Measurements from ENCODE around the gene MORN4.

DNA sequence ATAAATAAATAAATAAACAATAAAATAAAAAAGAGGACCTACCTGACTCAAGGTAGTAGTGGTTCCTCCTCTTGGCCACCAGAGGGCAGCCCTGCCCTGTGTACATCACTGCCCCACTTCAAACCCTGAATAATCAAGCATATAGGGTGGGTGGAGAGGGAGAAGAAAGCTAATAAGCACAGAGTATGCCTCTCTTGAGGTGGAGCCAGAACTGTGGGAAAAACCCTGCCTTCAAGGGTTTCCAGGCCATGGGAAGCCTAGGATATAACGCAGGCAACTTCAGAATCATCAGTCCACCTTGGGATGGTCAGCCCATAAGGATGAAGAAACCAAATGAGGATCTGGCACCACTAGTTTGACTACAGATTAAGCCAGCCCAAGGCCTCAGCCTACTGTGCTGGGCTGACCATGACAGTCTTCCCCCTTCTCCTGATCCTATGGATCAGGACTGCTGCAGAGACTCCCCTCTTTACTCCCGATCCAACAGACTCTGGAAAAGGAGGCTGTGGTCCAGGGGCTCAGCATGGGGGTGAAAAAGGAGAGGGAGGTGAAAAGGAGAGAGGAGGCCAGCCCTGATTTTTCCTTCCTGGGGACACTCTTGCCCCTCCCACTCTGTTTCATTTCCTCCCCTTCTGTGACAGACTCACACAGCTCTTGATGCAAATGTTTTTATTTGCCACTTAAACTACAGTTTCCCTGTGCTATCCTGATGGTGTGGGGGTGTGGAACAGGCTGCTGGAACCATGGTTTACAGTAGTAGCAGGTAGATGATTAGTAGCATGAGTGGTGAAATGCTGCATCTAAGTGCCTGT, 43.7 kb upstream of the MORN4 start:
- TF ChIP-seq POLR2AphosphoS5 (IDR thresholded peaks at IDR 0.05; ENCODE audit: low read depth, low read length) (peak; percentile 77), REST (IDR thresholded peaks at IDR 0.05; ENCODE audit: insufficient read depth in 1 of 2, low read depth in 2 of 2, low read length in 2 of 2) (no peak), SIN3A (IDR thresholded peaks at IDR 0.05; ENCODE audit: borderline replicate concordance, insufficient read depth, low read length) (no peak), FOXP2 (optimal IDR thresholded peaks at IDR 0.05; ENCODE audit: borderline replicate concordance, extremely low read depth, extremely low read length, insufficient read depth) (no peak)
